GM12878 (cell line): ENCODE results near the gene TMEM266. TPM values are rescaled to one million over a fixed set of nuclear protein-coding genes. Genes with fewer than 3 reads are reported as not detected.

ENCODE experiments used
- BACH1 ChIP-seq: fragments of 450-650 bp; IDR thresholded peaks from 2 replicates; pipeline ENCODE4 v1.6.1; 2017; ENCODE audit warnings: mild to moderate bottlenecking, borderline replicate concordance
- BMI1 ChIP-seq: fragments of 450-650 bp; IDR thresholded peaks from 2 replicates; pipeline ENCODE4 v1.6.1; 2016; ENCODE audit warnings: mild to moderate bottlenecking, moderate library complexity, borderline replicate concordance
- BRCA1 ChIP-seq: IDR thresholded peaks from 2 replicates; pipeline ENCODE4 v1.6.1; 2011; ENCODE audit warnings: low read depth, low read length, improper control_type of control experiment
- CBFB ChIP-seq: IDR thresholded peaks from 2 replicates; pipeline ENCODE4 v1.6.1; 2016; ENCODE audit warnings: antibody characterized with exemption, low read depth
- CREM ChIP-seq: IDR thresholded peaks from 2 replicates; pipeline ENCODE4 v1.6.1; 2014; ENCODE audit warnings: antibody characterized with exemption, low read depth
- DPF2 ChIP-seq: fragments of 450-650 bp; IDR thresholded peaks from 2 replicates; pipeline ENCODE4 v1.6.1; 2017; ENCODE audit warnings: mild to moderate bottlenecking
- GABPA ChIP-seq: IDR thresholded peaks from 2 replicates; pipeline ENCODE4 v1.6.1; 2014; ENCODE audit warnings: antibody characterized with exemption, low read depth, mild to moderate bottlenecking, inconsistent platforms
- IKZF2 ChIP-seq, 2 experiments: fragments of 450-650 bp; IDR thresholded peaks; 2 replicates each; pipeline ENCODE4 v1.6.1; 2017; ENCODE audit warnings: mild to moderate bottlenecking in 2 of 2, moderate library complexity in 2 of 2
- IRF4 ChIP-seq: IDR thresholded peaks from 2 replicates; pipeline ENCODE4 v1.6.1; 2011; ENCODE audit warnings: low read depth, low read length
- JUND ChIP-seq: IDR thresholded peaks from 2 replicates; pipeline ENCODE4 v1.6.1; 2012; ENCODE audit warnings: low read depth, mild to moderate bottlenecking, low read length, improper control_type of control experiment, moderate library complexity
- POLR2AphosphoS5 ChIP-seq: IDR thresholded peaks from 2 replicates; pipeline ENCODE4 v1.6.1; 2011; ENCODE audit warnings: mild to moderate bottlenecking, low read length, inconsistent platforms
- RAD21 ChIP-seq: IDR thresholded peaks from 2 replicates; pipeline ENCODE4 v1.6.1; 2011; ENCODE audit warnings: mild to moderate bottlenecking, low read depth, low read length, moderate library complexity; ENCODE audit not compliant: insufficient read depth
- SMAD5 ChIP-seq: IDR thresholded peaks from 2 replicates; pipeline ENCODE4 v1.6.1; 2016; ENCODE audit warnings: antibody characterized with exemption, low read depth
- SMC3 ChIP-seq: IDR thresholded peaks from 2 replicates; pipeline ENCODE4 v1.6.1; 2011; ENCODE audit warnings: low read length, improper control_type of control experiment, borderline replicate concordance
- TCF3 ChIP-seq: IDR thresholded peaks from 2 replicates; pipeline ENCODE4 v1.6.1; 2012; ENCODE audit warnings: low read depth, mild to moderate bottlenecking, low read length, borderline replicate concordance; ENCODE audit not compliant: insufficient read depth
- ZNF207 ChIP-seq: fragments of 450-650 bp; IDR thresholded peaks from 2 replicates; pipeline ENCODE4 v1.6.1; 2014; ENCODE audit warnings: antibody characterized with exemption, mild to moderate bottlenecking, borderline replicate concordance
- ZNF217 ChIP-seq: fragments of 450-650 bp; IDR thresholded peaks from 2 replicates; pipeline ENCODE4 v1.6.1; 2017; ENCODE audit warnings: antibody characterized with exemption, mild to moderate bottlenecking
- polyA plus RNA-seq, 11 experiments: library from polyadenylated mRNA; depleted of rRNA in 4 of 11; unstranded in 6 of 11; stranded (reverse) in 5 of 11; fragments of >200 nt; fragmentation: Nextera tagmentation in 4 of 11; fragmentation: Illumina TruSeq in 1 of 11; extraction: Ambion mirVana in 4 of 11; extraction: Trizol in 1 of 11; gene quantifications; 1 replicate in 1 of 11; 2 replicates in 10 of 11; pipeline versions ENCODE4 v1.2.1 to v1.2.3, GENCODE V29; 2011 to 2016; ENCODE audit warnings: inconsistent platforms in 2 of 11, missing spikeins in 2 of 11, low read depth in 1 of 11
- total RNA-seq, 4 experiments: library from RNA; depleted of rRNA in 3 of 4; stranded (reverse); fragments of >200 nt in 3 of 4; fragmentation: Illumina TruSeq in 1 of 4; extraction: Trizol in 1 of 4; gene quantifications; 2 replicates each; pipeline versions ENCODE4 v1.2.1 to v1.2.3, GENCODE V29; 2013 to 2021
- TF ChIP-seq, protein P1 (sequence below): fragments of 450-650 bp; IDR thresholded peaks from 2 replicates; pipeline ENCODE4 v1.6.1; 2017; ENCODE audit warnings: mild to moderate bottlenecking, moderate library complexity
- TF ChIP-seq, protein P2 (sequence below): fragments of 450-650 bp; IDR thresholded peaks from 2 replicates; pipeline ENCODE4 v1.6.1; 2016; ENCODE audit warnings: mild to moderate bottlenecking
- TF ChIP-seq, protein P3 (sequence below), 3 experiments: IDR thresholded peaks in 2 of 3; conservative IDR thresholded peaks in 1 of 3; 2 replicates each; pipeline ENCODE4 v1.5.1; 2011; ENCODE audit warnings: low read depth in 3 of 3, low read length in 3 of 3, mild to moderate bottlenecking in 3 of 3, control low read depth in 2 of 3, moderate library complexity in 2 of 3, inconsistent platforms in 1 of 3, mixed read lengths in 1 of 3; ENCODE audit not compliant: control insufficient read depth in 2 of 3, insufficient read depth in 1 of 3; ENCODE audit errors: extremely low read depth in 1 of 3
- TF ChIP-seq, protein P4 (sequence below): IDR thresholded peaks from 2 replicates; pipeline ENCODE4 v1.6.1; 2012; ENCODE audit warnings: low read length, inconsistent platforms
- TF ChIP-seq, protein P5 (sequence below): fragments of 450-650 bp; IDR thresholded peaks from 2 replicates; pipeline ENCODE4 v1.6.1; 2017; ENCODE audit warnings: low read depth, mild to moderate bottlenecking, moderate library complexity

Gene TMEM266
- total and polyA plus RNA-seq, 10 of the 15 experiments (the other 5 are each of a cell fraction or from before 2014, with no cell fraction given) = 0.11 to 0.70 (median 0.39) TPM

DNA sequence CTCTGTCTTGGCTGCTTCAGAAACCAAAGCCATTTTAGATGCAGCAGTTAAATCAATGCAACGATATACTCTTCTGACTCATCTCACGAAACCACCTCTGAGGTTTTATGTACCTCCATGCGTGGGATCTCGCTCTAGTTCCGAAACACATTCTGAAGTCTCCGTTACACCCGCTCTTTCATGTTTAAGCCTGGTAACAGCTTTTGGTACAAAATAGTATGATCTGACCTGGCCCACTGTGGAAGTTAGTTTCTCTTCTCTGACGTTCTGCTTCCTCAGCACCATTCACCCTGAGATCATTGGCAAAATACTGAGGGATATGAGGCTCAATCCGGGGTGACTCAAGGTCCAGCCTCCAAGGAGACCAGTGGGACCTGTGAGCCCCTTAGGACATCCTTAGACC lies 121.9 kb downstream of the TMEM266 start (continued):
- TF ChIP-seq, protein P1, sequence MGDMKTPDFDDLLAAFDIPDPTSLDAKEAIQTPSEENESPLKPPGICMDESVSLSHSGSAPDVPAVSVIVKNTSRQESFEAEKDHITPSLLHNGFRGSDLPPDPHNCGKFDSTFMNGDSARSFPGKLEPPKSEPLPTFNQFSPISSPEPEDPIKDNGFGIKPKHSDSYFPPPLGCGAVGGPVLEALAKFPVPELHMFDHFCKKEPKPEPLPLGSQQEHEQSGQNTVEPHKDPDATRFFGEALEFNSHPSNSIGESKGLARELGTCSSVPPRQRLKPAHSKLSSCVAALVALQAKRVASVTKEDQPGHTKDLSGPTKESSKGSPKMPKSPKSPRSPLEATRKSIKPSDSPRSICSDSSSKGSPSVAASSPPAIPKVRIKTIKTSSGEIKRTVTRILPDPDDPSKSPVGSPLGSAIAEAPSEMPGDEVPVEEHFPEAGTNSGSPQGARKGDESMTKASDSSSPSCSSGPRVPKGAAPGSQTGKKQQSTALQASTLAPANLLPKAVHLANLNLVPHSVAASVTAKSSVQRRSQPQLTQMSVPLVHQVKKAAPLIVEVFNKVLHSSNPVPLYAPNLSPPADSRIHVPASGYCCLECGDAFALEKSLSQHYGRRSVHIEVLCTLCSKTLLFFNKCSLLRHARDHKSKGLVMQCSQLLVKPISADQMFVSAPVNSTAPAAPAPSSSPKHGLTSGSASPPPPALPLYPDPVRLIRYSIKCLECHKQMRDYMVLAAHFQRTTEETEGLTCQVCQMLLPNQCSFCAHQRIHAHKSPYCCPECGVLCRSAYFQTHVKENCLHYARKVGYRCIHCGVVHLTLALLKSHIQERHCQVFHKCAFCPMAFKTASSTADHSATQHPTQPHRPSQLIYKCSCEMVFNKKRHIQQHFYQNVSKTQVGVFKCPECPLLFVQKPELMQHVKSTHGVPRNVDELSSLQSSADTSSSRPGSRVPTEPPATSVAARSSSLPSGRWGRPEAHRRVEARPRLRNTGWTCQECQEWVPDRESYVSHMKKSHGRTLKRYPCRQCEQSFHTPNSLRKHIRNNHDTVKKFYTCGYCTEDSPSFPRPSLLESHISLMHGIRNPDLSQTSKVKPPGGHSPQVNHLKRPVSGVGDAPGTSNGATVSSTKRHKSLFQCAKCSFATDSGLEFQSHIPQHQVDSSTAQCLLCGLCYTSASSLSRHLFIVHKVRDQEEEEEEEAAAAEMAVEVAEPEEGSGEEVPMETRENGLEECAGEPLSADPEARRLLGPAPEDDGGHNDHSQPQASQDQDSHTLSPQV = no peak
- TF ChIP-seq ZNF207 (no peak), CREM (peak; percentile 68; the same call in 1 of the 2 replicates), BRCA1 (no peak), DPF2 (0 out of 2 replicates have a peak, but pooled peaks have one; percentile 51), POLR2AphosphoS5 (no peak), GABPA (0 out of 2 replicates have a peak, but pooled peaks have one; percentile 34), ZNF217 (peak; percentile 72; the same call in 1 of the 2 replicates), RAD21 (no peak), BACH1 (no peak), TCF3 (no peak), IKZF2 (IDR thresholded peaks at IDR 0.05) (peak; percentile 46 to 68; a peak in 3 of 4 replicates), SMC3 (0 out of 2 replicates have a peak, but pooled peaks have one; percentile 3), BMI1 (no peak), CBFB (peak; percentile 93), JUND (peak; percentile 65; the same call in 1 of the 2 replicates), IRF4 (peak; percentile 92), SMAD5 (no peak)
- TF ChIP-seq, protein P2, sequence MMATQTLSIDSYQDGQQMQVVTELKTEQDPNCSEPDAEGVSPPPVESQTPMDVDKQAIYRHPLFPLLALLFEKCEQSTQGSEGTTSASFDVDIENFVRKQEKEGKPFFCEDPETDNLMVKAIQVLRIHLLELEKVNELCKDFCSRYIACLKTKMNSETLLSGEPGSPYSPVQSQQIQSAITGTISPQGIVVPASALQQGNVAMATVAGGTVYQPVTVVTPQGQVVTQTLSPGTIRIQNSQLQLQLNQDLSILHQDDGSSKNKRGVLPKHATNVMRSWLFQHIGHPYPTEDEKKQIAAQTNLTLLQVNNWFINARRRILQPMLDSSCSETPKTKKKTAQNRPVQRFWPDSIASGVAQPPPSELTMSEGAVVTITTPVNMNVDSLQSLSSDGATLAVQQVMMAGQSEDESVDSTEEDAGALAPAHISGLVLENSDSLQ = no peak
- TF ChIP-seq, protein P3, sequence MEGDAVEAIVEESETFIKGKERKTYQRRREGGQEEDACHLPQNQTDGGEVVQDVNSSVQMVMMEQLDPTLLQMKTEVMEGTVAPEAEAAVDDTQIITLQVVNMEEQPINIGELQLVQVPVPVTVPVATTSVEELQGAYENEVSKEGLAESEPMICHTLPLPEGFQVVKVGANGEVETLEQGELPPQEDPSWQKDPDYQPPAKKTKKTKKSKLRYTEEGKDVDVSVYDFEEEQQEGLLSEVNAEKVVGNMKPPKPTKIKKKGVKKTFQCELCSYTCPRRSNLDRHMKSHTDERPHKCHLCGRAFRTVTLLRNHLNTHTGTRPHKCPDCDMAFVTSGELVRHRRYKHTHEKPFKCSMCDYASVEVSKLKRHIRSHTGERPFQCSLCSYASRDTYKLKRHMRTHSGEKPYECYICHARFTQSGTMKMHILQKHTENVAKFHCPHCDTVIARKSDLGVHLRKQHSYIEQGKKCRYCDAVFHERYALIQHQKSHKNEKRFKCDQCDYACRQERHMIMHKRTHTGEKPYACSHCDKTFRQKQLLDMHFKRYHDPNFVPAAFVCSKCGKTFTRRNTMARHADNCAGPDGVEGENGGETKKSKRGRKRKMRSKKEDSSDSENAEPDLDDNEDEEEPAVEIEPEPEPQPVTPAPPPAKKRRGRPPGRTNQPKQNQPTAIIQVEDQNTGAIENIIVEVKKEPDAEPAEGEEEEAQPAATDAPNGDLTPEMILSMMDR (IDR thresholded peaks at IDR 0.05 in 2 of 3, conservative IDR thresholded peaks at IDR 0.05 in 1 of 3; ENCODE audit: control insufficient read depth in 2 of 3, extremely low read depth in 1 of 3, insufficient read depth in 1 of 3, low read depth in 3 of 3, low read length in 3 of 3) = no peak
- TF ChIP-seq, protein P4, sequence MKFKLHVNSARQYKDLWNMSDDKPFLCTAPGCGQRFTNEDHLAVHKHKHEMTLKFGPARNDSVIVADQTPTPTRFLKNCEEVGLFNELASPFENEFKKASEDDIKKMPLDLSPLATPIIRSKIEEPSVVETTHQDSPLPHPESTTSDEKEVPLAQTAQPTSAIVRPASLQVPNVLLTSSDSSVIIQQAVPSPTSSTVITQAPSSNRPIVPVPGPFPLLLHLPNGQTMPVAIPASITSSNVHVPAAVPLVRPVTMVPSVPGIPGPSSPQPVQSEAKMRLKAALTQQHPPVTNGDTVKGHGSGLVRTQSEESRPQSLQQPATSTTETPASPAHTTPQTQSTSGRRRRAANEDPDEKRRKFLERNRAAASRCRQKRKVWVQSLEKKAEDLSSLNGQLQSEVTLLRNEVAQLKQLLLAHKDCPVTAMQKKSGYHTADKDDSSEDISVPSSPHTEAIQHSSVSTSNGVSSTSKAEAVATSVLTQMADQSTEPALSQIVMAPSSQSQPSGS = peak; percentile 82
- TF ChIP-seq, protein P5, sequence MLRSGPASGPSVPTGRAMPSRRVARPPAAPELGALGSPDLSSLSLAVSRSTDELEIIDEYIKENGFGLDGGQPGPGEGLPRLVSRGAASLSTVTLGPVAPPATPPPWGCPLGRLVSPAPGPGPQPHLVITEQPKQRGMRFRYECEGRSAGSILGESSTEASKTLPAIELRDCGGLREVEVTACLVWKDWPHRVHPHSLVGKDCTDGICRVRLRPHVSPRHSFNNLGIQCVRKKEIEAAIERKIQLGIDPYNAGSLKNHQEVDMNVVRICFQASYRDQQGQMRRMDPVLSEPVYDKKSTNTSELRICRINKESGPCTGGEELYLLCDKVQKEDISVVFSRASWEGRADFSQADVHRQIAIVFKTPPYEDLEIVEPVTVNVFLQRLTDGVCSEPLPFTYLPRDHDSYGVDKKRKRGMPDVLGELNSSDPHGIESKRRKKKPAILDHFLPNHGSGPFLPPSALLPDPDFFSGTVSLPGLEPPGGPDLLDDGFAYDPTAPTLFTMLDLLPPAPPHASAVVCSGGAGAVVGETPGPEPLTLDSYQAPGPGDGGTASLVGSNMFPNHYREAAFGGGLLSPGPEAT = 0 out of 2 replicates have a peak, but pooled peaks have one; percentile 17
